Motor neuron (in vitro differentiated cells): ENCODE data around the gene FAM9A. TPM values are rescaled to one million over a fixed set of nuclear protein-coding genes. Genes with fewer than 3 reads are reported as not detected.
A peak's percentile ranks its signal among the peaks of the same experiment; 100 is the strongest.
"Not testable (repeated sequence)": the region's sequence is repeated elsewhere in the genome, so short reads cannot be mapped to it uniquely, and the experiment has no call there.

Experiments
- ATAC-seq, 8 experiments: fragments of 200-7000 bp; cut with Tn5 transposase; replicated peaks in 6 of 8; 2 replicates each; pipeline ENCODE4 v1.8.0; 2021; ENCODE audit warnings: mild to moderate bottlenecking in 8 of 8, moderate library complexity in 8 of 8
- H3K27ac ChIP-seq, 2 donors: fragments of 250-450 bp; sonication (Bioruptor Pico); 2 replicates each; pipeline ENCODE4 v1.9.0; 2021; ENCODE audit warnings: antibody characterized with exemption in 2 of 2, mild to moderate bottlenecking in 2 of 2, moderate library complexity in 1 of 2
- H3K4me1 ChIP-seq, 2 donors: fragments of 250-450 bp; sonication (Bioruptor Pico); replicated peaks in 1 of 2; 2 replicates each; pipeline ENCODE4 v1.6.1; 2021; ENCODE audit warnings: antibody characterized with exemption in 2 of 2, mild to moderate bottlenecking in 2 of 2, moderate library complexity in 1 of 2
- H3K4me3 ChIP-seq, 5 donors: fragments of 250-450 bp; sonication (Bioruptor Pico); 2 replicates each; pipeline ENCODE4 v1.9.0; 2021; ENCODE audit warnings: antibody characterized with exemption in 5 of 5, mild to moderate bottlenecking in 5 of 5, moderate library complexity in 4 of 5
- WGBS, 10 experiments: fragments of 450-650 bp; shearing (Covaris generic); methylation state at CpG; one replicate each; pipeline ENCODE4 v1.0.0; 2022; 5-methylcytosine and 5-hydroxymethylcytosine counted together
- in situ Hi-C, 9 experiments: fragments of 400-800 bp; cut with MboI; loops; one replicate each; pipeline ENCODE4 v1.15.0; 2021; ENCODE audit warnings: low sequenced_read_pairs in 9 of 9, low pct_unique_long_range_greater_than_20kb in 2 of 9; ENCODE audit not compliant: unreplicated experiment in 9 of 9
- total RNA-seq, 8 experiments: library from RNA; unstranded; fragments of 300-600 nt; gene quantifications; 2 replicates each; pipeline versions ENCODE4 v1.2.3 to v1.2.4, GENCODE V29; 2022

The FAM9A gene
- total RNA-seq, 8 experiments from 2014 or later: 0.11 to 3.8 TPM; not detected in 6

DNA sequence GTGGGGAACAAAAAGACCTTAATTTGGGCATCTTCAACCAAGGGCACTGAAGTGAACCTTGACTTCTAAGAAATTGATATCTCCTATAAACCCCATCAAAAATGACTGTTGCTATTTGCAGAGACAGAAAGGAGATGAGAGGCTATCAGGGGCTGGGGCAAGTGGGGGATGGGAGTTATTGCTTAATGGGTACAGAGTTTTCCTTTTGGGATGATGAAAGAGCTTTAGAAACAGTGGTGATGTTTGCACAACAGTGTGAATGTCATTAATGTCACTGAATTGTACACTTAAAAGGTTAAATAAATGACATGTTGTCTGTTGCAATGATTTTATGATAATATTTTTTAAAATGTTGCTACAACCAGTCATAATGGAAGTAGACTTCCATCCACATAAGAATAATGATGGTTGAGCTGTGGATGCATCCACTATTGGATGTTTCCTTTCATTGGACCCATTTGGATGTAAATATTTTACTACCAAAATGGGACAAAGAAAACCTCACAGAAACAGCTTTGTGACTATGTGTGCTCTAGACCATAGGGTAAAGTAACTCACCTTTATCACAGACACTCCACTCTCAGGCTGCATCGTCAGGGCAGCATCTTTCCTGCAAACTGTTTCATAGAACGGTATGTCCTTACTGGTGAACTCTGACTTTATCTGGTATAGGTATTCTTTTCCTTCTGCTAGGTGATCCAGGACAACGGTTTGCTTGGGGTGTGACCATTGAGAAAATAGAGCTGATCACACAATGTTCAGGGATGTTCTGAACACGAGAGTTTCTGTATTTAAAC is 31.6 kb upstream of the FAM9A start:
- ATAC-seq: no peak
- H3K4me1 ChIP-seq: no peaks in the 10 kb centered on the region
- H3K4me3 ChIP-seq: no peak overlapping the region
- in situ Hi-C loops: no loop called here
- 80 to 92% (median 82%) methylated on average over 1 to 3 of the region's 4 CpGs; no CpG with 5 or more reads in 7 of the 10 experiments for WGBS, 10 experiments
- no peak overlapping the region for H3K27ac ChIP-seq

DNA sequence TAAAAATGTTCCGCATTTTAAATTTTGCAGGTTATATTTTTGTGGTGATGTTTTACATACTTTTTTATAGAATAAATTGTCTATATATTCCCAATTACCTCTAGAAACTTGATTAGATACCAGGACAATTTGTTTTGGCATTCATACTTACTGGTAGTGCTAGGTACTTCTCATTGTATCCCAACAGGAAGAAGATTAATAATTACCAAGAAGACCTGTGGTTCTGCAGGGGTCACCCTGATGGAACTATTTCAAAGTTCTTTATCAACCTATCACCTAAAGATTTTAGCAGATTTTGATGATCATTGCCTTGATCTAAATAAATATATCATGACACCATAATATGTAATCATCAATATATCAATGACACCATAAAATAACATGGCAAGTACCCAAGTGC is 22.5 kb upstream of the FAM9A start:
- H3K4me3 ChIP-seq: no peak overlapping the region
- in situ Hi-C loops: loop anchor here in 3 of 9 experiments (25.0 kb wide), 3 partner anchors 864 to 1289 kb away; no protein-coding TSS in a partner anchor
- ATAC-seq: no peak
- peaks cover 4% of the 10 kb centered on the region in 2 donors for H3K4me1 ChIP-seq
- H3K27ac ChIP-seq: no peak overlapping the region
- 52 to 100% (median 95%) methylated on average over 1 of the region's 1 CpG; no CpG with 5 or more reads in 4 of the 10 experiments for WGBS, 10 experiments

DNA sequence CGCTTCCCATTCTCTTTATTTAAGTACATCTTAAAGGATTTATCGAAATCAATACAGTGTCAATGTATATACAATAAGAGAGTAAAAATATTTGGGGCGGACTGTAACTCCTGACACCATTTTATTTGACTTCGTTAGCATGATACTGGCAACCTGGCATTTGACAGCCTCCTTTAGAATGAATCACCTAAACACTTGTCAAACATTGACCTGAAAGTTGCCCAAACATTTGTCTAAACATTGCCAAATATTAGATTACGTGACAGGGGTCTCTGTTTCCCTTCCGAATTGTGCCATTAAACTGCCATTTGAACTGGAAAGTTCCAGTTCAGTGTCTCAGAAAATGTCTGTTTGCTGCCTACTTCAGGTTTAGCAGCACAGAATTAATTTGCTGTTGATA is 20.8 kb upstream of the FAM9A start:
- in situ Hi-C loops: loop anchor here in 3 of 9 experiments (25.0 kb wide), 3 partner anchors 865 to 1290 kb away; no protein-coding TSS in a partner anchor
- Histone ChIP-seq H3K4me1 (peaks cover 4% of the 10 kb centered on the region in 2 donors), H3K4me3 (no peak overlapping the region), H3K27ac (no peak overlapping the region)
- ATAC-seq: no peak
- 27 to 100% (median 95%) methylated on average over 1 to 5 of the region's 6 CpGs; no CpG with 5 or more reads in 6 of the 10 experiments for WGBS, 10 experiments

DNA sequence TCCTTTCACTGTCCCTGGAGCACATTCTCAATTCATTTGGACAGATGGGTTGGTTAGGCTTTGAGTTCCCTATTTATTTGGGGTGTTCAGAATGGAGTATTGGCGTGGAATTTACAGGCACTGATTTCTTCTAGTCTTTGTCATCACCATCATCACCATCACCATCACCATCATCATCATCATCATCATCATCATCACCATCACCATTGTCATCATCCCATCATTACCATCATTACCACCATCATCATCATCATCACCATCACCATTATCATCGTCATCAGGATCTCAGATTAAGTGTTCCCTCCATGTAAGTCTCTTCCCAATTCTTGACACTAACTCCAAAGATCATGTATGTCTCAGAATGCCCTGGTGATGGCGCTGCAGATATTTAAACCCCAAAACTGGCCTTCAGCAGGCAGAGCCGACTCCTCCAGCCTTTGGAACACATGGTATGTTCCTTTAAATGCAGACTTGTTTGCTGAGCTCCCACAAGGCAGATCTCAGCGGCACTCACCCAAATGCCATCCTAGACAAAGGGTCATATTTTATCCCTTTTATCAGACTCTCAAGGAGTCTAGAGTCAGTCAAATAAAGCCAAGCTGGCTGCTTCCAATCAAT is 19.8 kb upstream of the FAM9A start:
- ATAC-seq: peak in 5 of 8 experiments; percentile 38 to 83 (median 53)
- in situ Hi-C loops: loop anchor here in 3 of 9 experiments (25.0 kb wide), 3 partner anchors 866 to 1291 kb away; no protein-coding TSS in a partner anchor
- no peak overlapping the region for H3K4me3 ChIP-seq
- H3K27ac ChIP-seq: no peak overlapping the region
- peaks cover 4% of the 10 kb centered on the region in 2 donors for H3K4me1 ChIP-seq
- WGBS, 10 experiments: 30 to 71% (median 50%) methylated on average over 1 to 5 of the region's 5 CpGs; no CpG with 5 or more reads in 5 of the 10 experiments

DNA sequence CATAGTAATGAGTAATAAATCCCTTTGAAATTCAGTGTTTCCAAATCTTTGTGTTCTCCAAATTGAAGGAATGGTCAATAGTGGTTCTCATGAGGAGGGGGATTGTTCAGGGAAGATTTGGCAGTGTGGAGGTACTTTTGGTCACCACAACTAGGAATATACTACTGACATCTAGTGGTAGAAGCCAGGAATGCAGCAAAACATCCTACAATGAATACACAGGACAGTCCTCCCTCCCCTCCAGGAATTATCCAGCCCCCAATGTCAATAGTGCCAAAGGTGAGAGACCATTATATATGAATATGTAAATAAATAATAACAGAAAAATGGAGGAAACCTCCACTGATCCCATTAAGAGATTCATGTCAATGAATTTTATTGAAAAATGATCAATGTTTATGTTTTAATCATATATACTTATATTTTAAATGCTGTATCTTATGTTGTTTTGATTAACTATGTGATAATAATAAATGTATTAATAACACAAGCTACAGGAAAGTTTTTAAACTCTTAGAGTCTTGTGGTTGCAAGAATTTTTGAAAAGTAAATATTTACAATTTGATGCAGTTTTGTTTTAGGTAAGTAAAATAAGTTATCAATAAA is 14.4 kb upstream of the FAM9A start:
- H3K4me3 ChIP-seq: no peak overlapping the region
- peak in 2 of 8 experiments; percentile 29 to 68 for ATAC-seq
- in situ Hi-C loops: loop anchor here in 3 of 9 experiments (25.0 kb wide), 3 partner anchors 872 to 1297 kb away; no protein-coding TSS in a partner anchor
- no peak overlapping the region for H3K27ac ChIP-seq
- no peaks in the 10 kb centered on the region for H3K4me1 ChIP-seq

DNA sequence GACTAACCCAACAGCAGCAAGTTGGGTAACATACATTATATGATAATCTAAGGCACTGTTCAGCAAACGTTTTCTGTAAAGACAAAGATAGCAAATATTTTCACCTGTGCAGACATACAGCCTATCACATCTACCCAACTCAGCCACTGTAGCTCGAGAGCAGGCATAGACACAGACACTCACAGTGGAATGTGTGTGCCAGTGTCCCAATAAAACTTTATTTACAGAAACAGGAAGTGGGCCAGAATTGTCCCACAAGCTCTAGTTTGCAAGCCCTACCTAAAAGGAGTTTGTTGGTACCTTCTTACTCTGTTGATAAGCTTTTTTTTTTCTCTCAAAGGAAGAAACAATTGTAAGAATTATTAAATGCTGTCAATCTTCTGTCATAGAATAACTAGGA is 11.9 kb upstream of the FAM9A start:
- no peak for ATAC-seq
- Histone ChIP-seq H3K4me1 (no peaks in the 10 kb centered on the region), H3K4me3 (no peak overlapping the region), H3K27ac (no peak overlapping the region)
- WGBS, 10 experiments: 0 to 86% (median 14%) methylated on average over 1 to 2 of the region's 2 CpGs; no CpG with 5 or more reads in 6 of the 10 experiments
- in situ Hi-C loops: loop anchor here in 3 of 9 experiments (25.0 kb wide), 3 partner anchors 874 to 1299 kb away; no protein-coding TSS in a partner anchor

DNA sequence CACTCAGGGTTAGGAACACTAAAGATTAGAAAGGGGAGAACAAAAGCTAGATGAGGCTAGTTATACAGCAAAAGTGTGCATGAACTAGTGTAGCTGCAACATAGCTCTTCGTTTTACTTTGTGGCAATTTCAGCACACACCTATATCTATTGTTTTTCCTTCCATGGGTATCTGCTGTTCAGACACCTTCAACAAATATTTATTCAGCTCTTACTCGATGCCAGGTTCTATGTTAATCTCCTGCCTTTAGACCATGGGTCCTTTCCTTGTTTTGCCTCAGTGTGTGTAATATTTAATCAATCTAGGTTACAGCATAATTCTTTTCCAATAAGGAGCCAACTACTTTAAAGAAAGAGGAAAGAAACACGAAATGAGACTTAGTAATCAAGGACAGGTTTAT is 10.4 kb upstream of the FAM9A start:
- 0 to 100% (median 78%) methylated on average over 1 to 3 of the region's 3 CpGs; no CpG with 5 or more reads in 6 of the 10 experiments for WGBS, 10 experiments
- H3K27ac ChIP-seq: no peak overlapping the region
- no peak overlapping the region for H3K4me3 ChIP-seq
- no peak for ATAC-seq
- in situ Hi-C loops: loop anchor here in 3 of 9 experiments (25.0 kb wide), 3 partner anchors 876 to 1301 kb away; no protein-coding TSS in a partner anchor
- no peaks in the 10 kb centered on the region for H3K4me1 ChIP-seq

DNA sequence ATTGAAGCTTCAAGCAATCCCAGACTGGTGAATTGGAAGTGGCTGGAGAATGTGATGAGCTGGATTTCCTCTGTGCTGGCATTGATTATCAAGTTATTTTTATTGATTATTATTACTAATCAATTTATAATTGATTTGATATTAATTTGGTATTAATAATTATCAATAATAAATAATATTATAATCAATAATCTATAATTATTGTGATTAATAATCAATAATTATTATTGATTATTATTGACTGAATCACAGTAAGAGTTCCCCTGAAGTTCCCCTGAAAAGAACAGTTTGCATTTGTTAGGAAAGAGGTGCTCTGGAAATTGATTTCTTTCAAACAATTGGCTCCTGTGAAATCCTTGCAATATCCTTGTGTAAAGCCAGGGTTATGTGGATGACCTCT is 7.5 kb upstream of the FAM9A start:
- Histone ChIP-seq H3K4me1 (no peaks in the 10 kb centered on the region), H3K27ac (no peak overlapping the region), H3K4me3 (no peak overlapping the region)
- in situ Hi-C loops: loop anchor here in 3 of 9 experiments (25.0 kb wide), 3 partner anchors 879 to 1304 kb away; no protein-coding TSS in a partner anchor
- ATAC-seq: no peak

DNA sequence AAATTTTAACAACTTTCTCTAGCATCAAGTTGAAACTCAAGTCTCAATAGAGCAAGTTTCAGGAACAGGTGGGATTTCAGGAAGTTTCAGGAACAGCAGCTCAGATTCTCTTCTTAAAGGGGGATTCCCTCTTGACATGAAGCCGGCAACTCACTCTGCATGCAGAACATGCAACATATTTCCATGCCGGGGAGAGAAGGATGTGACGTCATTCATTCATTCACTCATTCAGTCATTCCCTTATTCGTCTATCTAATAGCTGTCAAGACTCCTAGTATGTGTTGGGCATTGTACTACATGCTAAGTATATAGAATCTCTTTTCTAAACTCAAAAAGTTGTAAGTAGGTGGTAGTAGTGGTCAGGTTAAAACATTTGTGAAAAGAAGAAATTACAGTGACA is 4.8 kb upstream of the FAM9A start:
- Histone ChIP-seq H3K4me3 (no peak overlapping the region), H3K4me1 (no peaks in the 10 kb centered on the region), H3K27ac (no peak overlapping the region)
- 0 to 100% (median 75%) methylated on average over 1 to 4 of the region's 4 CpGs; no CpG with 5 or more reads in 5 of the 10 experiments for WGBS, 10 experiments
- in situ Hi-C loops: loop anchor here in 3 of 9 experiments (25.0 kb wide), 3 partner anchors 881 to 1306 kb away; no protein-coding TSS in a partner anchor
- ATAC-seq: no peak

DNA sequence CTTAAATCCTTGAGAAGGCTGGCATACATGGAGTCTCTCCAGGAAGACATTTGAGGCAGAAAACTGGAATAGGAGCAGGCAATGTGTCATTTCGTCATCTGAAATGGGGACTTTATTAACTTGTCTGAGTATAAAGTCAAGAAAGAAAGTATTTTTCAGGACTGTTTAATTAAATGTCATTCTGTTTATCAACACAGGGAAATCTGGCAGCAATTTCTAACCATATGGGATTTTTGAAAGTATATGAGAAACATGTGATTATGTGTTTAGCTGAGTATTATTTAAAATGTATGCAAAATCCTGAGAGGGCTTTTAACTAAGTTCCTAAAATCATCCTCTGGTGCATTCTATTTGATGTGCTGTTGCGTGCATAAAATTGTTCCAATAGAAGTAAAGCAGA is 3.9 kb upstream of the FAM9A start:
- no peaks in the 10 kb centered on the region for H3K4me1 ChIP-seq
- no peak for ATAC-seq
- H3K4me3 ChIP-seq: no peak overlapping the region
- 38 to 100% (median 85%) methylated on average over 1 to 2 of the region's 2 CpGs; no CpG with 5 or more reads in 4 of the 10 experiments for WGBS, 10 experiments
- H3K27ac ChIP-seq: no peak overlapping the region
- in situ Hi-C loops: loop anchor here in 3 of 9 experiments (25.0 kb wide), 3 partner anchors 882 to 1307 kb away; no protein-coding TSS in a partner anchor

DNA sequence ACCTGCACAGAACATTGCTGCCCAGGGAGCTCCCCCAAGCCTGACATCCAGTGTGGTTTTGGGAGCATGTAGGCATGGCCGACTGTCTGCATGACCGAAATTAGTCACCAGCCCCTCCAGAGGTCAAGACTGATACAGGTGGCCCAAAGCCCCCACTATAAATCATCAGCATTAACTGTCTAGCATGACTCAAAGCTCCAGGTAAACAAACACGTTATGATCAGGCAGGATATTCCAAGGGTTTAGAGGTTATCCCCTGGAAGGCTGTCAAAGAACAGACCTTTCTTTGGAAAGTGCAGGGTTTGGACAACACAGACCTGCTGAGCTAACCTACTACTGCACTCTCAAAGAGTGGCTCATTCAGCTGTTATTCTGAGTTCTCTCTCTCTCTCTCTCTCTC is 2.1 kb upstream of the FAM9A start:
- ATAC-seq: no peak
- Histone ChIP-seq H3K27ac (no peak overlapping the region), H3K4me3 (no peak overlapping the region), H3K4me1 (no peaks in the 10 kb centered on the region)
- WGBS, 10 experiments: 0 to 92% (median 76%) methylated on average over 1 to 3 of the region's 3 CpGs; no CpG with 5 or more reads in 6 of the 10 experiments
- in situ Hi-C loops: loop anchor here in 3 of 9 experiments (25.0 kb wide), 3 partner anchors 884 to 1309 kb away; no protein-coding TSS in a partner anchor

DNA sequence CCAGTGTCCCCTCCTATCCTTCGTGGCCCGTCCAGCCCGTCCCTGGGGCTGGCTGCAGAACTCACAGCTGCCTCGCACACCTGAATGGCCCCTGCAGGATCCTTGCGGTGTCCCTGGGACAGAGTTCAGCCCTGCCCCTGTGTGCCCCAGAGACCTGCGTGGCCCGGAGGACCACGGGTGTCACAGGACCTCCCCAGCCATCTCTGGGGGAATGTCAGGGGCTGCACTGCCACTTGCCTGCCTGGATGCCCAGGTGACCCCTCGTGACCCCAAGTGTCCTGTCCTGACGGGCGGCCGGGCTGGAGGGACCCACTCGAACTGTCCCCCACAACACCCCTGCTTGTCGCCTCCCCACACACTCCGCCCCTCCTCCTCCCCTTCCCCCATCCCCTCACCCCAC is 832 bp downstream of the FAM9A start:
- in situ Hi-C loops: loop anchor here in 3 of 9 experiments (25.0 kb wide), 3 partner anchors 887 to 1312 kb away; no protein-coding TSS in a partner anchor

More for the DNA sequence above, 832 bp downstream of the FAM9A start:
- not testable (repeated sequence) for H3K27ac ChIP-seq, H3K4me3 ChIP-seq, H3K4me1 ChIP-seq, ATAC-seq
- WGBS, 10 experiments: no CpG with 5 or more reads among the region's 15 CpGs
